Sigmoid colon (tissue), 4 donors: Measurements from ENCODE around the gene IKBKE.

ENCODE experiments used
- CTCF ChIP-seq, 4 experiments: fragments of 450-650 bp in 3 of 4; fragments of 200-600 bp in 1 of 4; IDR thresholded peaks; one replicate each; pipeline ENCODE4 v1.5.1; 2016 to 2019; ENCODE audit warnings: antibody characterized with exemption in 4 of 4, mild to moderate bottlenecking in 3 of 4, moderate library complexity in 2 of 4
- POLR2A ChIP-seq, 2 donors: fragments of 450-650 bp; IDR thresholded peaks; one replicate each; pipeline ENCODE4 v1.6.1; 2016; ENCODE audit warnings: antibody characterized with exemption in 2 of 2, mild to moderate bottlenecking in 2 of 2, moderate library complexity in 2 of 2
- POLR2AphosphoS5 ChIP-seq, 4 donors: sonication (generic); formaldehyde crosslinking; IDR thresholded peaks; one replicate each; pipeline ENCODE4 v1.6.1; 2017; ENCODE audit warnings: antibody characterized with exemption in 4 of 4

GRCh38 chr1:206510371-206510770 lies 40.1 kb downstream of the IKBKE start:
- TF ChIP-seq CTCF (IDR thresholded peaks at IDR 0.05) (no peak), POLR2A (IDR thresholded peaks at IDR 0.05) (no peak), POLR2AphosphoS5 (IDR thresholded peaks at IDR 0.05) (no peak)
